ENCODE data around the gene ATP8A2. TPM values are rescaled to one million over a fixed set of nuclear protein-coding genes. Genes with fewer than 3 reads are reported as not detected.
"Not testable (repeated sequence)": the region's sequence is repeated elsewhere in the genome, so short reads cannot be mapped to it uniquely, and the experiment has no call there.

Gene ATP8A2
- total RNA-seq, 1 donor = 0.72 TPM

DNA sequence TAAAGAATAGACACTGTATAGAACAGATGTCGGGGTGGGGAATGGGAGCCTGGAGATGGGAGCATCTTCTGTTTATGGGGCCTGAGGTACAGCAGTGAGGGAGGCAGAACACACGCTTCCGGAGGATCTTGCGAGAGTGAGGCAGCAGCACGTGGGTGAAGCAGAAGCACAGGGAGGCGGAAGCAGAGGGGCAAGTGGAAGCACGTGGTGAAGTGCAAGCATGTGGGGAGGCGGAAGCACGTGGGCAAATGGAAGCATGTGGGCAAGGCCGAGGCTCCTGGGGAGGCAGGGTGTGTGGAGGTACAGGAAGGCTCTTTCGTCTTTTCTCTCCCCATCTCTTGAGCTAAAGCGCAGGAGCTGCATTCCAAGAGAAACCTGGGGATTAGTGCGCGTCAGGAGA is 198.4 kb downstream of the ATP8A2 start:
- DNase-seq (ENCODE audit: insufficient read length, low spot score, missing footprints) = no peak
- no peaks in the 10 kb centered on the region for H4K20me1 ChIP-seq (ENCODE audit: insufficient read depth, low read length)
- no peaks in the 10 kb centered on the region for H3K79me2 ChIP-seq (ENCODE audit: insufficient read depth, low read length)
- no peaks in the 10 kb centered on the region for H3K9me3 ChIP-seq (ENCODE audit: low read depth, low read length)
- no peak overlapping the region for H3K4me2 ChIP-seq (ENCODE audit: insufficient read depth, low read length)
- no peaks in the 10 kb centered on the region for H3K27me3 ChIP-seq (ENCODE audit: insufficient read depth, low read length)
- no peak overlapping the region for H3K27ac ChIP-seq (ENCODE audit: low read depth, low read length)
- TF ChIP-seq CTCF (IDR thresholded peaks at IDR 0.05; ENCODE audit: extremely low read depth, low read depth, low read length) = no peak
- no peaks in the 10 kb centered on the region for H3K36me3 ChIP-seq (ENCODE audit: insufficient read depth, low read length)
- no peak overlapping the region for H2AFZ ChIP-seq (ENCODE audit: low read length)
- no peak overlapping the region for H3K4me3 ChIP-seq (ENCODE audit: insufficient read depth, low read length)
- H3K4me1 ChIP-seq (ENCODE audit: insufficient read depth, low read length) = no peaks in the 10 kb centered on the region

DNA sequence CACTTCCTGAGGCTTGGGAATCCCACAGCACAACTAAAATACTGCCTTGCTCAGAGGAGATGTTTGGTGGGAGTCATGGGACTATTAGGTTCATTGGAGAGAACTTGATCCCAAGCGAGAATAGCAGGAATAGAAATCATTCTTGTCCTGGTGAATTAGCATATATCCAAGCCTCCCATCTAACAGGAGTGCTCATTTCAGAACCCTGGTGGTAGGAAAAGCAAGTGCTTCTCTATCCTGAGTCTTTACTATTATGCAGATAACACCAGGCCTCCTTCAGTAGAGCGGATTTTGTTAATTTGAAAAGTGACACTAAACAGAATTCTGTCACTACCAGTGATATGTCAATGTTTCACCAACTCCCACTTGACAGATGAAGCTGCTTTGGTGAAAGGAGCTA is 199.5 kb downstream of the ATP8A2 start:
- Histone ChIP-seq H4K20me1 (ENCODE audit: insufficient read depth, low read length) (no peaks in the 10 kb centered on the region), H3K27me3 (ENCODE audit: insufficient read depth, low read length) (no peaks in the 10 kb centered on the region), H3K4me3 (ENCODE audit: insufficient read depth, low read length) (no peak overlapping the region), H2AFZ (ENCODE audit: low read length) (no peak overlapping the region), H3K4me2 (ENCODE audit: insufficient read depth, low read length) (no peak overlapping the region), H3K79me2 (ENCODE audit: insufficient read depth, low read length) (no peaks in the 10 kb centered on the region), H3K36me3 (ENCODE audit: insufficient read depth, low read length) (no peaks in the 10 kb centered on the region), H3K27ac (ENCODE audit: low read depth, low read length) (no peak overlapping the region), H3K4me1 (ENCODE audit: insufficient read depth, low read length) (no peaks in the 10 kb centered on the region), H3K9me3 (ENCODE audit: low read depth, low read length) (no peaks in the 10 kb centered on the region)
- peak; percentile 17 for TF ChIP-seq CTCF (IDR thresholded peaks at IDR 0.05; ENCODE audit: extremely low read depth, low read depth, low read length)
- no peak for DNase-seq (ENCODE audit: insufficient read length, low spot score, missing footprints)

GRCh38 chr13:25572171-25572570 is 200.4 kb downstream of the ATP8A2 start:
- not testable (repeated sequence) for H2AFZ ChIP-seq (ENCODE audit: low read length); DNase-seq (ENCODE audit: insufficient read length, low spot score, missing footprints); H3K36me3 ChIP-seq (ENCODE audit: insufficient read depth, low read length); H3K27ac ChIP-seq (ENCODE audit: low read depth, low read length); H4K20me1 ChIP-seq (ENCODE audit: insufficient read depth, low read length); H3K27me3 ChIP-seq (ENCODE audit: insufficient read depth, low read length); H3K79me2 ChIP-seq (ENCODE audit: insufficient read depth, low read length); H3K4me3 ChIP-seq (ENCODE audit: insufficient read depth, low read length); H3K4me1 ChIP-seq (ENCODE audit: insufficient read depth, low read length); H3K9me3 ChIP-seq (ENCODE audit: low read depth, low read length); H3K4me2 ChIP-seq (ENCODE audit: insufficient read depth, low read length)

DNA sequence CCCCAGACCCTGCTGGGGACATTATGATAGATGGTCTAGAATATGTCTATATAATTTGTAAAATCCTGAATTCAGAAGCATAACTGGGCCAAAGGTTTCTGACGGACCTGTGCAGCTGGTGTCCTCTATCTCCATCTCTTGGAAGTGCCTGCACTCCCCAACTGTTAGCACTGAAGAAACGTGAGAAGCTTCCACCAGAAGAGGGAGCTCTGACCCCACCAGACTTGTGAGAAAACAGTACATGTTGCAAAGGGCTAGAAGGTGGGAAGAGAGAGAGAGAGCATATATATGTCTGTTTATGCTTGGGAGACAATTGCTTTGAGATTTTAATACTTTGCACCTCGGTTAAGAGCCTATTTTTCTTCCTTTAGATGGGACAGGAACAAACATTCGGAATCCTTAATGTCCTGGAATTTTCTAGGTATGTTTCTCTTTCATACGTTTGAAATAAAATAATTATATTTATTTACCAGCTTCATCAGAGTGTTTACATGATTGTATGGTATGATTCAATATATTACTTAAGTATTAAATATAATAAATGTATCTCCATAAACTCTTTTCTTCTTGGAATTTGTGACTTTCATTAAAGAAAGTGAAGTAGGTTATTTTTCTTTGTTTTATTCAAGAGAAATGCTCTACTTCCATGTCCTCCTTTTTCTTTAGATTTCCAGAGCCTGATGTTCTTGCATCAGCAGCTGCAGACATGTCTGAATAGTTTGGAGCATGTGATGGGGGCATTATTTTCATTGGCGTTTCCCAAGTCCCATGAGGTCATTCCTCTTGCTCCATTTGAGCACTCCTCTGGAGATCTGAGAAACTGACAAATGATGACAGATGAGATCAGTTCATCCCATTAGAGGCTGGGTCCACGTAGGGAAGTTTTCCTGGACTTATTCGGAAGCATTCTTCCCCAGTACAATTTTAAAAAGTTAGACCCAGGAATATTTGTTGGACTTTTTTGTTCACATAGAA is 202.9 kb downstream of the ATP8A2 start:
- no peaks in the 10 kb centered on the region for H3K27me3 ChIP-seq (ENCODE audit: insufficient read depth, low read length)
- H3K79me2 ChIP-seq (ENCODE audit: insufficient read depth, low read length) = no peaks in the 10 kb centered on the region
- no peak overlapping the region for H3K27ac ChIP-seq (ENCODE audit: low read depth, low read length)
- no peak overlapping the region for H3K4me3 ChIP-seq (ENCODE audit: insufficient read depth, low read length)
- TF ChIP-seq CTCF (IDR thresholded peaks at IDR 0.05; ENCODE audit: extremely low read depth, low read depth, low read length) = peak; percentile 87
- H2AFZ ChIP-seq (ENCODE audit: low read length) = no peak overlapping the region
- peak; percentile 77 for DNase-seq (ENCODE audit: insufficient read length, low spot score, missing footprints)
- H3K36me3 ChIP-seq (ENCODE audit: insufficient read depth, low read length) = no peaks in the 10 kb centered on the region
- no peaks in the 10 kb centered on the region for H4K20me1 ChIP-seq (ENCODE audit: insufficient read depth, low read length)
- no peak overlapping the region for H3K4me2 ChIP-seq (ENCODE audit: insufficient read depth, low read length)
- no peaks in the 10 kb centered on the region for H3K4me1 ChIP-seq (ENCODE audit: insufficient read depth, low read length)
- H3K9me3 ChIP-seq (ENCODE audit: low read depth, low read length) = no peaks in the 10 kb centered on the region

Measured in osteoblast (primary cell).